IMR-90 (cell line): Measurements from ENCODE around the gene IFNA8. TPM values are rescaled to one million over a fixed set of nuclear protein-coding genes. Genes with fewer than 3 reads are reported as not detected.

Experiments
- ATAC-seq: fragments of 200-7000 bp; cut with Tn5 transposase; 2 replicates; pipeline ENCODE4 v1.9.1; 2020; ENCODE audit warnings: low read depth, mild to moderate bottlenecking, moderate library complexity
- BruUV-seq: library from RNA; stranded (reverse); fragments of 400-500 nt; replicated peaks from 2 replicates; lab custom pipeline; 2021; lab: Mats Ljungman, UMichigan
- CTCF ChIA-PET: fragments of 300-600 bp; formaldehyde crosslinking; extraction: SDS; loops from one replicate; lab custom pipeline; 2021; ENCODE audit warnings: antibody characterized with exemption; lab: Yijun Ruan, JAX
- POLR2A ChIA-PET: fragments of 300-600 bp; sonication (Branson Sonifier 250); formaldehyde crosslinking; loops from one replicate; lab custom pipeline; 2022; ENCODE audit warnings: antibody characterized with exemption; ENCODE audit not compliant: unreplicated experiment; lab: Charles Lee
- DNase-seq: peaks from one replicate; pipeline ENCODE4 v3.0.0; 2013
- H2AFZ ChIP-seq: replicated peaks from 2 replicates; pipeline ENCODE3; 2013; ENCODE audit warnings: low read length, mild to moderate bottlenecking; ENCODE audit not compliant: poor library complexity
- H2AK5ac ChIP-seq: 2 replicates; pipeline ENCODE4 v1.6.1; 2013; ENCODE audit warnings: low read depth, low read length, inconsistent platforms
- H2AK9ac ChIP-seq: replicated peaks from 2 replicates; pipeline ENCODE3; 2013; ENCODE audit warnings: mild to moderate bottlenecking, low read depth, low read length, moderate library complexity; ENCODE audit not compliant: poor library complexity
- H2BK120ac ChIP-seq: 2 replicates; pipeline ENCODE4 v1.6.1; 2013; ENCODE audit warnings: low read depth, low read length, inconsistent platforms
- H2BK15ac ChIP-seq: 3 replicates; pipeline ENCODE4 v1.6.1; 2013; ENCODE audit warnings: low read depth, low read length, inconsistent platforms
- H2BK20ac ChIP-seq: 2 replicates; pipeline ENCODE4 v1.6.1; 2013; ENCODE audit warnings: low read depth, mild to moderate bottlenecking, inconsistent platforms, low read length, moderate library complexity
- H2BK5ac ChIP-seq: 2 replicates; pipeline ENCODE4 v1.6.1; 2013; ENCODE audit warnings: mild to moderate bottlenecking, low read depth, low read length, inconsistent platforms; ENCODE audit not compliant: poor library complexity, severe bottlenecking
- H3K14ac ChIP-seq: replicated peaks from 2 replicates; pipeline ENCODE4 v1.6.1; 2013; ENCODE audit warnings: low read depth, low read length, inconsistent platforms
- H3K18ac ChIP-seq: 2 replicates; pipeline ENCODE4 v1.6.1; 2013; ENCODE audit warnings: low read depth, low read length, control low read depth
- H3K23ac ChIP-seq: 2 replicates; pipeline ENCODE4 v1.6.1; 2013; ENCODE audit warnings: low read depth, low read length, inconsistent platforms
- H3K27ac ChIP-seq: 2 replicates; pipeline ENCODE4 v1.5.1; 2013; ENCODE audit warnings: mild to moderate bottlenecking, control low read depth, low read length; ENCODE audit not compliant: insufficient read depth
- H3K27me3 ChIP-seq: 2 replicates; pipeline ENCODE4 v1.6.1; 2013; ENCODE audit warnings: low read length; ENCODE audit not compliant: control insufficient read depth, insufficient read depth
- H3K36me3 ChIP-seq: 2 replicates; pipeline ENCODE4 v1.6.1; 2013; ENCODE audit warnings: low read length, mixed read lengths; ENCODE audit not compliant: control insufficient read depth, insufficient read depth
- H3K4ac ChIP-seq: 2 replicates; pipeline ENCODE4 v1.6.1; 2013; ENCODE audit warnings: low read depth, low read length, inconsistent platforms
- H3K4me1 ChIP-seq: 2 replicates; pipeline ENCODE4 v1.6.1; 2013; ENCODE audit warnings: low read length, mixed read lengths; ENCODE audit not compliant: control insufficient read depth, insufficient read depth
- H3K4me2 ChIP-seq: 2 replicates; pipeline ENCODE4 v1.6.1; 2013; ENCODE audit warnings: low read depth, mild to moderate bottlenecking, control low read depth, low read length, moderate library complexity
- H3K4me3 ChIP-seq: 2 replicates; pipeline ENCODE4 v1.5.1; 2013; ENCODE audit warnings: low read depth, mild to moderate bottlenecking, control low read depth, low read length, moderate library complexity; ENCODE audit not compliant: insufficient read depth
- H3K56ac ChIP-seq: 2 replicates; pipeline ENCODE4 v1.6.1; 2013; ENCODE audit warnings: low read length, inconsistent platforms; ENCODE audit not compliant: insufficient read depth; ENCODE audit errors: extremely low read depth
- H3K79me1 ChIP-seq, 2 experiments: 2 replicates each; pipeline ENCODE4 v1.6.1; 2013; ENCODE audit warnings: low read length in 2 of 2, inconsistent platforms in 1 of 2, low read depth in 1 of 2
- H3K9ac ChIP-seq: 2 replicates; pipeline ENCODE4 v1.6.1; 2013; ENCODE audit warnings: low read depth, low read length, control low read depth
- H3K9me1 ChIP-seq: 2 replicates; pipeline ENCODE4 v1.6.1; 2013; ENCODE audit warnings: low read length, inconsistent platforms; ENCODE audit not compliant: insufficient read depth
- H3K9me3 ChIP-seq: 2 replicates; pipeline ENCODE4 v1.6.1; 2013; ENCODE audit warnings: low read length; ENCODE audit not compliant: control insufficient read depth, insufficient read depth
- H4K20me1 ChIP-seq: 2 replicates; pipeline ENCODE4 v1.6.1; 2013; ENCODE audit warnings: low read length, inconsistent platforms; ENCODE audit not compliant: insufficient read depth
- H4K5ac ChIP-seq: 2 replicates; pipeline ENCODE4 v1.6.1; 2013; ENCODE audit warnings: mild to moderate bottlenecking, low read depth, low read length, control low read depth
- H4K8ac ChIP-seq, 2 experiments: 2 replicates each; pipeline ENCODE4 v1.6.1; 2013; ENCODE audit warnings: low read depth in 2 of 2, low read length in 2 of 2, control low read depth in 1 of 2, inconsistent platforms in 1 of 2
- H4K91ac ChIP-seq: 2 replicates; pipeline ENCODE4 v1.6.1; 2013; ENCODE audit warnings: low read depth, low read length, inconsistent platforms; ENCODE audit not compliant: insufficient read depth
- CEBPB ChIP-seq: IDR thresholded peaks from 2 replicates; pipeline ENCODE4 v1.6.1; 2012; ENCODE audit warnings: low read depth, low read length, improper control_type of control experiment
- FOS ChIP-seq: fragments of 150-350 bp; IDR thresholded peaks from 2 replicates; pipeline ENCODE4 v1.6.1; 2016; ENCODE audit warnings: low read depth, low read length
- NFE2L2 ChIP-seq: fragments of 150-350 bp; IDR thresholded peaks from 2 replicates; pipeline ENCODE4 v1.6.1; 2016; ENCODE audit warnings: low read depth, mild to moderate bottlenecking, low read length
- SMC3 ChIP-seq: fragments of 150-350 bp; IDR thresholded peaks from 2 replicates; pipeline ENCODE4 v1.6.1; 2016; ENCODE audit warnings: low read depth, mild to moderate bottlenecking, antibody characterized with exemption, low read length, moderate library complexity
- WGBS, 2 experiments: methylation state at CpG; one replicate each; pipeline versions ENCODE4 v1.1.5 to v1.1.7; 2013; ENCODE audit warnings: missing lambda C conversion rate in 2 of 2; ENCODE audit not compliant: insufficient read length in 1 of 2; ENCODE audit errors: extremely low coverage in 2 of 2; 5-methylcytosine and 5-hydroxymethylcytosine counted together
- dilution Hi-C: fragments of 300-500 bp; cut with HindIII; formaldehyde crosslinking; loops from one replicate; pipeline ENCODE4 v1.14.3; 2018; ENCODE audit warnings: low sequenced_read_pairs; ENCODE audit not compliant: unreplicated experiment
- in situ Hi-C: fragments of 300-500 bp; cut with MboI; formaldehyde crosslinking; loops from 3 replicates; pipeline ENCODE4 v1.14.3; 2019; ENCODE audit warnings: low sequenced_read_pairs, inconsistent platforms, mixed read lengths
- intact Hi-C: fragments of 100-400 bp; cut with micrococcal nuclease; formaldehyde crosslinking; loops from 2 replicates; pipeline ENCODE4 v1.10.0; 2022
- polyA plus RNA-seq, 3 experiments: library from polyadenylated mRNA; depleted of rRNA; stranded (reverse); fragments of >200 nt; gene quantifications; 2 replicates each; pipeline ENCODE4 v1.2.3, GENCODE V29; 2012; ENCODE audit warnings: low replicate concordance in 1 of 3
- total RNA-seq: library from RNA; depleted of rRNA; stranded (reverse); fragments of >200 nt; gene quantifications from 2 replicates; pipeline ENCODE4 v1.2.3, GENCODE V29; 2012

IFNA8 gene
- total and polyA plus RNA-seq, 2 of the 4 experiments (the other 2 are of a cell fraction): not detected

DNA sequence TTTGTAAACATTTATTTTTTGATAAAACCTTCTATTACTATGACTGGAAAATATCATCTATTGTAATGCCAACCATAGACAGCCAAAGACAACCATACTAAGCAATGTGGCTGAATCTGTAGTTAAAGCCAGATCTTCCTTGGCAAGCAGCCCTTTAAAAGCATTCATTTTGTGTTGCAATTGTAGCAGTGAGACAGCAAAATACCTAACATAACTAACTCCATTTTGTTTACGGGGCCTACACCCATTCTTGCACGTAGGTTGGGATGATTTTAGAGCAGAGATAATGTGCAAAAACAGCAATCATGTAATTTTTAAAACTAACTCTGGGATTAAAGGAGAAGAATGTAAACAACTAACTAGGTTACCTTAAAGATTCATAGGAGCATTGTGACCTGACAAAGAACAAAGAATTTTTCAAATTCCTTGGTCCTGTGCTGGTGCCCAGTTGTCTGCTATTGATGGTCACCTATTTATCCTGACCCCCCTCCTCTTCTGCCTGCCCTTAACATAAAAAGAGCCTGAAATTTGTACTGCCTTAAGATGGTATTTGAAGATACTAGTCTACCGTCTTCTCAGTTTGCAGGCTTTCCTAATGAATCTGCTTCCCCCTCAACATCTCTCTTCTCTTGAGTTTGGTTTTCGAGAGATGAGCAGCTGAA, 41.9 kb downstream of the IFNA8 start:
- H3K9me3 ChIP-seq: no peaks in the 10 kb centered on the region
- no peak overlapping the region for H2AK9ac ChIP-seq
- H2BK20ac ChIP-seq: 0 out of 2 replicates have a peak overlapping the region, but pooled peaks have one; percentile 5
- no peak overlapping the region for H2AFZ ChIP-seq
- DNase-seq (peak; percentile 55), ATAC-seq (peak; percentile 25; the same call in 1 of the 2 replicates)
- peak overlapping the region; percentile 42; the same call in 1 of the 2 replicates for H3K18ac ChIP-seq
- in situ Hi-C loops: no loop called here
- WGBS, 2 experiments: no CpG with 5 or more reads among the region's 4 CpGs
- H3K9me1 ChIP-seq: no peaks in the 10 kb centered on the region
- no peaks in the 10 kb centered on the region for H4K20me1 ChIP-seq
- no peak overlapping the region for H3K4ac ChIP-seq
- no peak overlapping the region for H3K4me2 ChIP-seq
- no peak overlapping the region for H3K4me3 ChIP-seq
- H4K8ac ChIP-seq: no peak overlapping the region; a peak in 1 of 4 replicates
- H2AK5ac ChIP-seq: no peak overlapping the region
- no TSS peak for BruUV-seq
- H4K5ac ChIP-seq: peak overlapping the region; percentile 50; the same call in 1 of the 2 replicates
- no peak overlapping the region for H3K56ac ChIP-seq
- peak overlapping the region; percentile 58 for H2BK5ac ChIP-seq
- H4K91ac ChIP-seq: peak overlapping the region; percentile 20; the same call in 1 of the 2 replicates
- peak overlapping the region; percentile 4; the same call in 1 of the 2 replicates for H2BK120ac ChIP-seq
- ChIA-PET CTCF (no interaction called here), POLR2A (interaction anchor here (0.6 kb wide), 1 partner anchor 456 kb away, joined by 4 read pairs; no protein-coding TSS in a partner anchor)
- no peak overlapping the region for H3K14ac ChIP-seq
- no peak overlapping the region for H3K9ac ChIP-seq
- peaks cover 4% of the 10 kb centered on the region; the same call in 1 of the 2 replicates for H3K4me1 ChIP-seq
- dilution Hi-C loops: no loop called here
- H3K27ac ChIP-seq: no peak overlapping the region
- H3K23ac ChIP-seq: no peak overlapping the region
- intact Hi-C loops: loop anchor here (5.0 kb wide), 1 partner anchor 214 kb away; no protein-coding TSS in a partner anchor
- TF ChIP-seq NFE2L2: peak; percentile 74; the same call in 1 of the 2 replicates
- TF ChIP-seq FOS: no peak
- TF ChIP-seq CEBPB: peak; percentile 65
- no peak for TF ChIP-seq SMC3
- no peaks in the 10 kb centered on the region for H3K36me3 ChIP-seq
- H3K79me1 ChIP-seq: no peaks in the 10 kb centered on the region
- H2BK15ac ChIP-seq: no peak overlapping the region
- H3K27me3 ChIP-seq: no peaks in the 10 kb centered on the region
